ENCODE data around the gene PNMA1.

PNMA1 gene

GRCh38 chr14:73713803-73714655 is at the start of gene PNMA1:
TSS of gene PNMA1 (minus strand) at chr14:73714384. CDS start at chr14:73713639, 745 bp downstream.
- DNase-seq = peak; percentile 90 to 95

- no peak for DNase-seq
These were observed 49.2 kb upstream of the PNMA1 start for GRCh38 chr14:73763396-73763795.

GRCh38 chr14:73762375-73762822 is 48.2 kb upstream of the PNMA1 start:
- DNase-seq = no peak

- no peak for DNase-seq
These were observed 47.6 kb upstream of the PNMA1 start for GRCh38 chr14:73761618-73762355.

GRCh38 chr14:73760598-73761586 is 46.7 kb upstream of the PNMA1 start:
- DNase-seq = no peak

GRCh38 chr14:73759714-73760597 is 45.8 kb upstream of the PNMA1 start:
- DNase-seq = peak; percentile 98

- DNase-seq = peak; percentile 40 to 73
These were observed 45.1 kb upstream of the PNMA1 start for GRCh38 chr14:73759183-73759713.

- DNase-seq = peak; percentile 63 to 82
These were observed 44.4 kb upstream of the PNMA1 start for GRCh38 chr14:73758392-73759182.

- DNase-seq = no peak
These were observed 43.8 kb upstream of the PNMA1 start for GRCh38 chr14:73757876-73758391.

- no peak for DNase-seq
These were observed 43.2 kb upstream of the PNMA1 start for GRCh38 chr14:73757381-73757780.

- DNase-seq = peak in 1 of 2 experiments; percentile 50
These were observed 41.3 kb upstream of the PNMA1 start for GRCh38 chr14:73755434-73756014.

GRCh38 chr14:73754911-73755360 is 40.8 kb upstream of the PNMA1 start:
- no peak for DNase-seq

- no peak for DNase-seq
These were observed 40.0 kb upstream of the PNMA1 start for GRCh38 chr14:73753887-73754795.

- no peak for DNase-seq
These were observed 39.1 kb upstream of the PNMA1 start for GRCh38 chr14:73753124-73753886.

GRCh38 chr14:73752297-73752992 is 38.3 kb upstream of the PNMA1 start:
- DNase-seq = peak in 1 of 2 experiments; percentile 18

- DNase-seq = no peak
These were observed 37.0 kb upstream of the PNMA1 start for GRCh38 chr14:73751157-73751691.

GRCh38 chr14:73750531-73750901 is 36.3 kb upstream of the PNMA1 start:
- no peak for DNase-seq
